SK-N-MC (cell line): ENCODE data around the gene GNG8.

Source experiments
- EZH2 ChIP-seq: fragments of 200-600 bp; sonication (generic); IDR thresholded peaks from one replicate; pipeline ENCODE4 v1.6.1; 2017; ENCODE audit warnings: antibody characterized with exemption
- FOXP2 ChIP-seq: optimal IDR thresholded peaks from 2 replicates; pipeline ENCODE3; 2011; ENCODE audit warnings: mild to moderate bottlenecking, moderate library complexity; ENCODE audit not compliant: insufficient read depth; ENCODE audit errors: extremely low read length, control extremely low read depth
- POLR2AphosphoS5 ChIP-seq: IDR thresholded peaks from 2 replicates; pipeline ENCODE4 v1.6.1; 2012; ENCODE audit warnings: mild to moderate bottlenecking, low read depth, low read length, borderline replicate concordance

DNA sequence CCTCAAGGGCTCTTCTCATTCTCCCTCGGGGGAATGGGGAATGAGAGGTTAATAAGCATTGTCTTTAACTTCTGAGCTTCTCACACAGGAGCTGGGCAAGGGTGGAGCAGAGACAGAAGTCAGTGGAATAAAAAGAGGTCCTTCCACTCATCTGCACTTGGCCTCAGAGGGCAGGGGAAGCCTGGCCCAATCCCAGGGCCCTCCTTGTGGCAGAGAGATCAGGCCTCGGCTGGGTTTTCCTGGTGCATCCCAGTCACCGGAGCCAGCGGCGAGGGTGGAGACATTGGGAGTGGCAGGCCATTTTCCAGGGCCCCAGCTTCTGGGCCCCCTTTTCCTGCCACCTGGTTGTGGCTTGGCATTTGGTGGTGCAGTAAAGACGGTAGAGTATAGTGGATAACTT, 24.2 kb downstream of the GNG8 start:
- no peak for TF ChIP-seq EZH2
- TF ChIP-seq POLR2AphosphoS5: no peak
- TF ChIP-seq FOXP2: no peak
